Osteocyte (in vitro differentiated cells): Measurements from ENCODE around the gene SETD1B. TPM values are rescaled to one million over a fixed set of nuclear protein-coding genes. Genes with fewer than 3 reads are reported as not detected.

ENCODE experiments used
- DNase-seq: peaks from one replicate; pipeline ENCODE4 v3.0.0; 2021; ENCODE audit warnings: mixed read lengths; ENCODE audit not compliant: unreplicated experiment; ENCODE audit errors: extremely low spot score
- H3K27ac Mint-ChIP-seq: one replicate; pipeline ENCODE4 v1.8.0; 2021; ENCODE audit warnings: mild to moderate bottlenecking, mixed read lengths; ENCODE audit not compliant: unreplicated experiment
- H3K27me3 Mint-ChIP-seq: one replicate; pipeline ENCODE4 v1.8.0; 2021; ENCODE audit warnings: mixed read lengths; ENCODE audit not compliant: unreplicated experiment
- H3K36me3 Mint-ChIP-seq: one replicate; pipeline ENCODE4 v1.8.0; 2021; ENCODE audit warnings: mixed read lengths; ENCODE audit not compliant: unreplicated experiment
- H3K4me1 Mint-ChIP-seq: one replicate; pipeline ENCODE4 v1.8.0; 2021; ENCODE audit warnings: mixed read lengths; ENCODE audit not compliant: unreplicated experiment
- H3K4me3 Mint-ChIP-seq: one replicate; pipeline ENCODE4 v1.8.0; 2021; ENCODE audit warnings: mild to moderate bottlenecking, moderate library complexity, mixed read lengths; ENCODE audit not compliant: unreplicated experiment
- H3K9me3 Mint-ChIP-seq: one replicate; pipeline ENCODE4 v1.8.0; 2021; ENCODE audit warnings: mixed read lengths; ENCODE audit not compliant: unreplicated experiment
- CTCF ChIP-seq: fragments of 200-600 bp; sonication (generic); IDR thresholded peaks from 2 replicates; pipeline ENCODE4 v1.5.0; 2021; ENCODE audit warnings: antibody characterized with exemption, mild to moderate bottlenecking, moderate library complexity
- total RNA-seq: library from RNA; stranded (reverse); gene quantifications from 2 replicates; pipeline ENCODE4 v1.2.1, GENCODE V29; 2021

SETD1B gene
- total RNA-seq, 1 donor from 2014 or later, result 21.0 TPM

GRCh38 chr12:121794534-121795033, 9.2 kb upstream of the SETD1B start:
- no peak for TF ChIP-seq CTCF
- Mint-ChIP-seq H3K9me3 (no peaks in the 10 kb centered on the region), H3K4me3 (peak overlapping the region; percentile 70), H3K27ac (peak overlapping the region; percentile 95), H3K4me1 (peaks cover 53% of the 10 kb centered on the region), H3K36me3 (peaks cover 10% of the 10 kb centered on the region), H3K27me3 (no peaks in the 10 kb centered on the region)
- no peak for DNase-seq

- Mint-ChIP-seq H3K27ac (peak overlapping the region; percentile 95), H3K4me1 (peaks cover 52% of the 10 kb centered on the region), H3K27me3 (no peaks in the 10 kb centered on the region), H3K36me3 (peaks cover 10% of the 10 kb centered on the region), H3K4me3 (peak overlapping the region; percentile 67), H3K9me3 (no peaks in the 10 kb centered on the region)
- peak; percentile 95 for DNase-seq
- TF ChIP-seq CTCF, result peak; percentile 95
These were observed 8.5 kb upstream of the SETD1B start for GRCh38 chr12:121795034-121795968.

DNA sequence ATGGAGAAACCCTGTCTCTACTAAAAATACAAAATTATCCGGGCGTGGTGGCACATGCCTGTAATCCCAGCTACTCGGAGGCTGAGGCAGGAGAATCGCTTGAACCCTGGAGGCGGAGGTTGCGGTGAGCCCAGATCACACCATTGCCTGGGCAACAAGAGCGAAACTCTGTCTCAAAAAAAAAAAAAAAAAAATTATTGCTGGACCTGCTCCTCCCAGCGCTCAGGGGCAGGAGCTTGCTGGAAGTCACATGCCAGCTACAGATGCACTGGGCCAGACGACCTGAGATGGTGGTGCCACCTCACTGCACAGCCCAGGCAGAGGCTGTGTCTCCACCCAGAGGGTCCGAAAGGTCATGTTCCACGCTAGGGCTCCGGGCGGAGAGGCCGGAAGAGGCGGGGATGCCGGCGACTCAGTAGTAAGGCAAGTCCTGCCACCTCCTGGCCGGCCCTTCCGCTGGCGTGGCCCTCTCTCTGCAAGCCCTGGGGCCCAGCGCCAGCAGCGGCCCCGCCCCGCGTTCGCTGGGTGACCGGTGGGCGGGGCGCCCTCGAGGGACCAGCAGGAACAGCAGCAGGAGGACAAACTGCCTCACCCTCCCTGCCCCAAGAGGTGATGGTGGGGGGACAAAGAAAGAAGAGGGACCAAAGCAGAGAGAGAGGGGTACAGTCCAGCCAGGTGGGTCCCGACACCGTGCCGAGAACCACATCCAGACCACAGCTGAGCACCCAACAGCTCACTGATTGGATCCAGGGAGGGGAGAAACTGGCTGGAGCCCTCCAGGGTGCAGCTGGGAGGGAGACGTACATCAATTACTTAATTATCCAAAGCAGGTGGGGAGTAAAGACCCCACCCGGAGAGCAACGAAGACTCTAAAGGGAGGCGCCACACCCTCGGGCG, 6.7 kb upstream of the SETD1B start:
- TF ChIP-seq CTCF, result peak; percentile 42
- Mint-ChIP-seq H3K27ac (peak overlapping the region; percentile 92), H3K4me1 (peaks cover 55% of the 10 kb centered on the region), H3K36me3 (peaks cover 17% of the 10 kb centered on the region), H3K4me3 (peak overlapping the region; percentile 68), H3K27me3 (no peaks in the 10 kb centered on the region), H3K9me3 (no peaks in the 10 kb centered on the region)
- no peak for DNase-seq

GRCh38 chr12:121797937-121798786, 5.6 kb upstream of the SETD1B start:
- TF ChIP-seq CTCF, result no peak
- H3K27me3 Mint-ChIP-seq, result no peaks in the 10 kb centered on the region
- peaks cover 51% of the 10 kb centered on the region for H3K4me1 Mint-ChIP-seq
- no peak for DNase-seq
- no peaks in the 10 kb centered on the region for H3K9me3 Mint-ChIP-seq
- H3K27ac Mint-ChIP-seq, result peak overlapping the region; percentile 92
- H3K4me3 Mint-ChIP-seq, result peak overlapping the region; percentile 77
- H3K36me3 Mint-ChIP-seq, result peaks cover 17% of the 10 kb centered on the region
